GM19238 (cell line): ENCODE data around the gene ST6GALNAC3.

Experiments
- DNase-seq: peaks from one replicate; pipeline ENCODE4 v3.0.0; 2011; ENCODE audit warnings: low spot score; ENCODE audit not compliant: insufficient read length

ST6GALNAC3 gene

GRCh38 chr1:76425201-76426145 is 350.9 kb downstream of the ST6GALNAC3 start:
- DNase-seq, result no peak

- DNase-seq, result no peak
Observed at GRCh38 chr1:76426606-76427005, 352.1 kb downstream of the ST6GALNAC3 start.

- DNase-seq, result no peak
Observed at GRCh38 chr1:76428028-76428427, 353.5 kb downstream of the ST6GALNAC3 start.

- DNase-seq, result no peak
Observed at GRCh38 chr1:76430531-76430930, 356.0 kb downstream of the ST6GALNAC3 start.

GRCh38 chr1:76433526-76433925 is 359.0 kb downstream of the ST6GALNAC3 start:
- no peak for DNase-seq

- DNase-seq, result no peak
Observed at GRCh38 chr1:76443217-76443616, 368.7 kb downstream of the ST6GALNAC3 start.

GRCh38 chr1:76444773-76445172 is 370.2 kb downstream of the ST6GALNAC3 start:
- DNase-seq, result no peak

- DNase-seq, result no peak
Observed at GRCh38 chr1:76450229-76450628, 375.7 kb downstream of the ST6GALNAC3 start.

- DNase-seq, result no peak
Observed at GRCh38 chr1:76463278-76463677, 388.7 kb downstream of the ST6GALNAC3 start.

GRCh38 chr1:76463849-76464248 is 389.3 kb downstream of the ST6GALNAC3 start:
- no peak for DNase-seq

- DNase-seq, result no peak
Observed at GRCh38 chr1:76465030-76465429, 390.5 kb downstream of the ST6GALNAC3 start.

GRCh38 chr1:76470166-76470565 is 395.6 kb downstream of the ST6GALNAC3 start:
- no peak for DNase-seq

- DNase-seq, result no peak
Observed at GRCh38 chr1:76471536-76471935, 397.0 kb downstream of the ST6GALNAC3 start.

- no peak for DNase-seq
Observed at GRCh38 chr1:76473591-76473990, 399.0 kb downstream of the ST6GALNAC3 start.

- no peak for DNase-seq
Observed at GRCh38 chr1:76474922-76475321, 400.4 kb downstream of the ST6GALNAC3 start.

GRCh38 chr1:76477156-76477555 is 402.6 kb downstream of the ST6GALNAC3 start:
- DNase-seq, result no peak

- DNase-seq, result no peak
Observed at GRCh38 chr1:76480827-76481226, 406.3 kb downstream of the ST6GALNAC3 start.

- no peak for DNase-seq
Observed at GRCh38 chr1:76481672-76482071, 407.1 kb downstream of the ST6GALNAC3 start.

GRCh38 chr1:76482272-76482671 is 407.7 kb downstream of the ST6GALNAC3 start:
- no peak for DNase-seq

- DNase-seq, result no peak
Observed at GRCh38 chr1:76491737-76492136, 417.2 kb downstream of the ST6GALNAC3 start.

- no peak for DNase-seq
Observed at GRCh38 chr1:76492752-76493430, 418.3 kb downstream of the ST6GALNAC3 start.

- no peak for DNase-seq
Observed at GRCh38 chr1:76494807-76495206, 420.3 kb downstream of the ST6GALNAC3 start.

GRCh38 chr1:76496871-76497270 is 422.3 kb downstream of the ST6GALNAC3 start:
- no peak for DNase-seq
